ENCODE measurements around the gene PACS1.

DNA sequence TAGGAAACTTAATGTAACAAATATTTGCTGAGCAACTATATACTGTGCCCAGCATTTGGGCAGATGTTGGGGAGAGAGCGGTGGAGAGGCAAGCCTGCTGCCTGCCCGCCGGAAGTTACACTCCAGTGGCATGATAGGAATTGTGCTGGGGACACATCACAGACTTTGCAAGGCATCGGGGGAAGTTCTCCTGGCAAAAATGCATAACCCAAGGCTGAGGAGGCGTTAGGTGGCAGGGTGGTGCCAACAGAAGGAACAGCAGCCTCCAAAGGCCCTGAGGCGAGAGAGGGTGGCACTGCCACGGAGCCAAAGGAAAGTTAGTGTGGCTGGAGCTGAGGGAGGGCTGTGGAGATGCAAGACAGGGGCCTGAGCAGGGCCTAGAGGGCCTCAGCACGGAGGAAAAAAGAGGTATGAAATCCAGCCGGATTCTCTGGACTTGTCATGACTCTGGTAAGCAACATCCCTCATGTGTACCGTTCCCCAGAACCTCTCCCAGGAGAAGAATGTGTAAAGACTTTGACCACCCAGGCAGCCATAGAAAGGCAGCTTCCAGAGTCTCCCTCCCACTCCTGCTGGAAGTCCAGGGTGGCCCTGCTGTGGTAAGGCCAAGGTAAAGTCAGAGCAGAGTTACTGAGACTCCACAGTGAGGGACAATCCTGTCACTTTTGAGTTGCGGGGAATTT is 122.2 kb downstream of the PACS1 start:
- TF ChIP-seq, protein P1, sequence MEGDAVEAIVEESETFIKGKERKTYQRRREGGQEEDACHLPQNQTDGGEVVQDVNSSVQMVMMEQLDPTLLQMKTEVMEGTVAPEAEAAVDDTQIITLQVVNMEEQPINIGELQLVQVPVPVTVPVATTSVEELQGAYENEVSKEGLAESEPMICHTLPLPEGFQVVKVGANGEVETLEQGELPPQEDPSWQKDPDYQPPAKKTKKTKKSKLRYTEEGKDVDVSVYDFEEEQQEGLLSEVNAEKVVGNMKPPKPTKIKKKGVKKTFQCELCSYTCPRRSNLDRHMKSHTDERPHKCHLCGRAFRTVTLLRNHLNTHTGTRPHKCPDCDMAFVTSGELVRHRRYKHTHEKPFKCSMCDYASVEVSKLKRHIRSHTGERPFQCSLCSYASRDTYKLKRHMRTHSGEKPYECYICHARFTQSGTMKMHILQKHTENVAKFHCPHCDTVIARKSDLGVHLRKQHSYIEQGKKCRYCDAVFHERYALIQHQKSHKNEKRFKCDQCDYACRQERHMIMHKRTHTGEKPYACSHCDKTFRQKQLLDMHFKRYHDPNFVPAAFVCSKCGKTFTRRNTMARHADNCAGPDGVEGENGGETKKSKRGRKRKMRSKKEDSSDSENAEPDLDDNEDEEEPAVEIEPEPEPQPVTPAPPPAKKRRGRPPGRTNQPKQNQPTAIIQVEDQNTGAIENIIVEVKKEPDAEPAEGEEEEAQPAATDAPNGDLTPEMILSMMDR (IDR thresholded peaks at IDR 0.05; ENCODE audit: insufficient read depth, low read depth, low read length): no peak
- TF ChIP-seq EZH2 (IDR thresholded peaks at IDR 0.05; ENCODE audit: insufficient read depth, low read length): no peak

Data from astrocyte (in vitro differentiated cells and primary cell).